OCI-LY1 (cell line): ENCODE data around the gene PANK4.

Experiments used
- H2AFZ ChIP-seq: fragments of 200-600 bp; sonication (generic), shearing (Covaris generic); 2 replicates; pipeline ENCODE4 v1.6.0; 2014; ENCODE audit warnings: antibody characterized with exemption, mild to moderate bottlenecking, low read length
- H3F3A ChIP-seq: fragments of 200-600 bp; sonication (generic), shearing (Covaris generic); 2 replicates; pipeline ENCODE4 v1.6.0; 2014; ENCODE audit warnings: mild to moderate bottlenecking, antibody characterized with exemption, low read length, moderate library complexity; ENCODE audit not compliant: insufficient read depth
- H3K27ac ChIP-seq: fragments of 200-600 bp; sonication (generic); 2 replicates; pipeline ENCODE4 v1.5.1; 2014; ENCODE audit warnings: low read length, mixed run types, mild to moderate bottlenecking, low read depth; ENCODE audit not compliant: poor library complexity, severe bottlenecking
- H3K27me3 ChIP-seq: fragments of 200-600 bp; sonication (generic); 2 replicates; pipeline ENCODE4 v1.6.0; 2014; ENCODE audit warnings: antibody characterized with exemption, mild to moderate bottlenecking, low read length, moderate library complexity; ENCODE audit not compliant: insufficient read depth
- H3K36me3 ChIP-seq: fragments of 200-600 bp; sonication (generic); 2 replicates; pipeline ENCODE4 v1.6.1; 2014; ENCODE audit warnings: mild to moderate bottlenecking, antibody characterized with exemption, low read length, moderate library complexity, mixed read lengths; ENCODE audit not compliant: insufficient read depth
- H3K4me1 ChIP-seq: fragments of 200-600 bp; sonication (generic); 2 replicates; pipeline ENCODE4 v1.5.1; 2014; ENCODE audit warnings: mild to moderate bottlenecking, low read length, moderate library complexity; ENCODE audit not compliant: insufficient read depth, severe bottlenecking
- H3K4me2 ChIP-seq: fragments of 200-600 bp; sonication (generic), shearing (Covaris generic); 2 replicates; pipeline ENCODE4 v1.6.1; 2014; ENCODE audit warnings: low read length
- H3K4me3 ChIP-seq: fragments of 200-600 bp; sonication (generic); 2 replicates; pipeline ENCODE4 v1.5.1; 2014; ENCODE audit warnings: low read length, low read depth, mild to moderate bottlenecking, mixed read lengths; ENCODE audit not compliant: poor library complexity, severe bottlenecking
- H3K79me2 ChIP-seq: fragments of 200-600 bp; shearing (Covaris generic); 2 replicates; pipeline ENCODE4 v1.6.1; 2016; ENCODE audit warnings: mixed run types, low read length, mixed read lengths; ENCODE audit not compliant: insufficient read depth
- H3K9ac ChIP-seq: fragments of 200-600 bp; sonication (generic), shearing (Covaris generic); 2 replicates; pipeline ENCODE4 v1.6.1; 2014; ENCODE audit warnings: mild to moderate bottlenecking, low read length, mixed read lengths
- H3K9me2 ChIP-seq: fragments of 200-600 bp; sonication (generic), shearing (Covaris generic); 2 replicates; pipeline ENCODE4 v1.6.1; 2014; ENCODE audit warnings: low read depth, mild to moderate bottlenecking, low read length, mixed read lengths
- H3K9me3 ChIP-seq: fragments of 200-600 bp; shearing (Covaris generic); 2 replicates; pipeline ENCODE4 v1.6.1; 2014; ENCODE audit warnings: low read length, mixed read lengths
- H4K20me1 ChIP-seq: fragments of 200-600 bp; sonication (generic), shearing (Covaris generic); 2 replicates; pipeline ENCODE4 v1.6.0; 2016; ENCODE audit warnings: mild to moderate bottlenecking, low read length; ENCODE audit not compliant: insufficient read depth
- EZH2 ChIP-seq: fragments of 200-600 bp; sonication (generic), shearing (Covaris generic); IDR thresholded peaks from 2 replicates; pipeline ENCODE4 v1.8.0; 2017; ENCODE audit warnings: borderline replicate concordance, mixed run types, mild to moderate bottlenecking, antibody characterized with exemption, low read length, moderate library complexity, mixed read lengths
- TF ChIP-seq, protein P1 (sequence below): fragments of 200-600 bp; sonication (generic), shearing (Covaris generic); IDR thresholded peaks from 2 replicates; pipeline ENCODE4 v1.5.1; 2017; ENCODE audit warnings: mild to moderate bottlenecking, antibody characterized with exemption, low read length, moderate library complexity, mixed read lengths

Gene PANK4

DNA sequence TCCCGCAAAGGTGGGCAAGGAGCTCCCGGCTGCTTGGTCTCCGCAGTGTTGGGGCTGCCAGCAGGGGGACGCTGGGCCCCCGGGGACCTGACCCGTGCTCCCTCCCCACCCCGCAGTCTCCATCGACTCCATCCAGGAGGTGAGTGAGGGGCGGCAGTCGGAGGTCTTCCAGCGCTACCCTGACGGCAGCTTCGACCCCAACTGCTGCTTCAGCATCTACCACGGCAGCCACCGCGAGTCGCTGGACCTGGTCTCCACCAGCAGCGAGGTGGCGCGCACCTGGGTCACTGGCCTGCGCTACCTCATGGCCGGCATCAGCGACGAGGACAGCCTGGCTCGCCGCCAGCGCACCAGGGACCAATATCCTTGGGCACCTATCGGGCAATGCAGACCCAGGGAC, 46.8 kb downstream of the PANK4 start:
- no peak for TF ChIP-seq EZH2
- TF ChIP-seq, protein P1, sequence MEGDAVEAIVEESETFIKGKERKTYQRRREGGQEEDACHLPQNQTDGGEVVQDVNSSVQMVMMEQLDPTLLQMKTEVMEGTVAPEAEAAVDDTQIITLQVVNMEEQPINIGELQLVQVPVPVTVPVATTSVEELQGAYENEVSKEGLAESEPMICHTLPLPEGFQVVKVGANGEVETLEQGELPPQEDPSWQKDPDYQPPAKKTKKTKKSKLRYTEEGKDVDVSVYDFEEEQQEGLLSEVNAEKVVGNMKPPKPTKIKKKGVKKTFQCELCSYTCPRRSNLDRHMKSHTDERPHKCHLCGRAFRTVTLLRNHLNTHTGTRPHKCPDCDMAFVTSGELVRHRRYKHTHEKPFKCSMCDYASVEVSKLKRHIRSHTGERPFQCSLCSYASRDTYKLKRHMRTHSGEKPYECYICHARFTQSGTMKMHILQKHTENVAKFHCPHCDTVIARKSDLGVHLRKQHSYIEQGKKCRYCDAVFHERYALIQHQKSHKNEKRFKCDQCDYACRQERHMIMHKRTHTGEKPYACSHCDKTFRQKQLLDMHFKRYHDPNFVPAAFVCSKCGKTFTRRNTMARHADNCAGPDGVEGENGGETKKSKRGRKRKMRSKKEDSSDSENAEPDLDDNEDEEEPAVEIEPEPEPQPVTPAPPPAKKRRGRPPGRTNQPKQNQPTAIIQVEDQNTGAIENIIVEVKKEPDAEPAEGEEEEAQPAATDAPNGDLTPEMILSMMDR, result no peak
- H3K79me2 ChIP-seq, result no peaks in the 10 kb centered on the region
- no peak overlapping the region for H3K9ac ChIP-seq
- no peaks in the 10 kb centered on the region for H3K4me1 ChIP-seq
- no peaks in the 10 kb centered on the region for H3K27me3 ChIP-seq
- H3K9me3 ChIP-seq, result no peaks in the 10 kb centered on the region
- no peak overlapping the region for H2AFZ ChIP-seq
- no peak overlapping the region for H3K4me3 ChIP-seq
- H3K9me2 ChIP-seq, result no peaks in the 10 kb centered on the region
- H3F3A ChIP-seq, result no peaks in the 10 kb centered on the region
- no peak overlapping the region for H3K27ac ChIP-seq
- H3K36me3 ChIP-seq, result no peaks in the 10 kb centered on the region
- H3K4me2 ChIP-seq, result no peak overlapping the region
- no peaks in the 10 kb centered on the region for H4K20me1 ChIP-seq

- H3K36me3 ChIP-seq, result no peaks in the 10 kb centered on the region
- no peaks in the 10 kb centered on the region for H3K4me1 ChIP-seq
- no peak overlapping the region for H3K4me2 ChIP-seq
- no peaks in the 10 kb centered on the region for H3K9me2 ChIP-seq
- H3K9ac ChIP-seq, result no peak overlapping the region
- no peak for TF ChIP-seq EZH2
- TF ChIP-seq, protein P1, result no peak
- H3K79me2 ChIP-seq, result no peaks in the 10 kb centered on the region
- no peaks in the 10 kb centered on the region for H3K27me3 ChIP-seq
- H4K20me1 ChIP-seq, result no peaks in the 10 kb centered on the region
- no peaks in the 10 kb centered on the region for H3F3A ChIP-seq
- H3K27ac ChIP-seq, result no peak overlapping the region
- H3K4me3 ChIP-seq, result no peak overlapping the region
- no peak overlapping the region for H2AFZ ChIP-seq
- no peaks in the 10 kb centered on the region for H3K9me3 ChIP-seq
These were observed 47.2 kb downstream of the PANK4 start for GRCh38 chr1:2479186-2479585.

DNA sequence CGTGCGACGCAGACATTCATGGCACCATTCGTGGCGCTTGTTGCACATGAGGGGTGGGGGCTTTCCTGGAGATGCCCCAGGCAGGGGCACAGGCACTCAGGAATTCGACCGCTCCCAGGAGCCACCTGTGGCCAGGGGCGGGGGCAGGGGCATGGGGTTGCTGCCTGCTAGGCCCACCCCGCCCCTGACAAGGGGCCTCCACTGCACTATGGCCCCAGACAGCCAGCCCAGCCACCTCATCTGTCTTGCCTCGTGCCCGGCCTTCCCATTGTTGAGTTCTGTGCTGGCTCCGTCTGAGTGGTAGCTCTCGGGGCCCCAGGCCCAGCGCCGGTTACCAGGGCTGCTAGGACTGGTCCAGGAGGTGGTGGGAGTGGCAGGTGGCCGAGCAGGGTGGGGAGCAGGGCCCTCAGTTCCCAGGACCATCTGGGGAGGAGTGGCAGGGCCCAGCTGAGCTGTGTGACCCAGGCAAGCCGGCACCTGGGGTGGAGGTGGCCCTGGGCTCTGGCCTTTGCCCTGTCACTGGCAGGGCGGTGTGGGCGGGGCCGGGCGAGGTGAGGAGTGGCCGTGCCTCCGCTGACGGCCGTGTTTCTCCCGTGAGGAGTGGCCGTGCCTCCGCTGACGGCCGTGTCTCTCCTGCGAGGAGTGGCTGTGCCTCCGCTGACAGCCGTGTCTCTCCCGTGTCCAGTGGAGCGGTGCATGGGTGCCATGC, 48.5 kb downstream of the PANK4 start:
- Histone ChIP-seq H3K4me3 (no peak overlapping the region), H3F3A (no peaks in the 10 kb centered on the region), H3K36me3 (no peaks in the 10 kb centered on the region), H3K79me2 (no peaks in the 10 kb centered on the region), H3K9me2 (no peaks in the 10 kb centered on the region), H4K20me1 (no peaks in the 10 kb centered on the region), H3K9me3 (no peaks in the 10 kb centered on the region), H3K9ac (no peak overlapping the region), H3K4me1 (no peaks in the 10 kb centered on the region), H3K27me3 (no peaks in the 10 kb centered on the region), H3K4me2 (no peak overlapping the region), H2AFZ (no peak overlapping the region), H3K27ac (no peak overlapping the region)
- TF ChIP-seq EZH2, result no peak
- TF ChIP-seq, protein P1, result no peak
